Uterus (tissue), 2 donors: ENCODE measurements around the gene BCO1.

Experiments
- POLR2A ChIP-seq, 2 donors: fragments of 450-650 bp; IDR thresholded peaks; one replicate each; pipeline ENCODE4 v1.6.1; 2016; ENCODE audit warnings: antibody characterized with exemption in 2 of 2, mild to moderate bottlenecking in 1 of 2, moderate library complexity in 1 of 2
- TF ChIP-seq, protein P1 (sequence below), 4 experiments: fragments of 200-600 bp in 2 of 4; fragments of 450-650 bp in 2 of 4; sonication (generic) in 2 of 4; IDR thresholded peaks; one replicate each; pipeline ENCODE4 v1.5.1; 2016 to 2019; ENCODE audit warnings: antibody characterized with exemption in 4 of 4, mild to moderate bottlenecking in 2 of 4, moderate library complexity in 1 of 4

DNA sequence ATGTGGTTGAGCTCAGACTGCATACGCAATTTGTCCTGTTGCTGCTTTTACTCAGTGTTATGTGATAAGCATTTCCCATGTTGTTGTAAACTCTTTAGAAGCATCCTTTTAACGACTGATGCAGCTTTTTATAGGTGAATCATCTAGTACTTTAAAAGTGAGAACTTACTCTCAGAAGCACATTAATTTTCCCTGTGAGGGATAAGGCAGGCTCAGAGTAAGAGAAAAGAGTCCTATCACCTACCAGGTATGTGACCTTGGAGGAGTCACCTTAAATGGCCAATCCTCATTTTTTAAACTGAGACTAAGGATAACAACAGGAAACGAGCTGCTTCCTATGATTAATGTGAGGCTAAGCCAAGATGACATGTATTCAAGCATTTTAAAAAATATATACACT, 41.9 kb downstream of the BCO1 start:
- TF ChIP-seq, protein P1, sequence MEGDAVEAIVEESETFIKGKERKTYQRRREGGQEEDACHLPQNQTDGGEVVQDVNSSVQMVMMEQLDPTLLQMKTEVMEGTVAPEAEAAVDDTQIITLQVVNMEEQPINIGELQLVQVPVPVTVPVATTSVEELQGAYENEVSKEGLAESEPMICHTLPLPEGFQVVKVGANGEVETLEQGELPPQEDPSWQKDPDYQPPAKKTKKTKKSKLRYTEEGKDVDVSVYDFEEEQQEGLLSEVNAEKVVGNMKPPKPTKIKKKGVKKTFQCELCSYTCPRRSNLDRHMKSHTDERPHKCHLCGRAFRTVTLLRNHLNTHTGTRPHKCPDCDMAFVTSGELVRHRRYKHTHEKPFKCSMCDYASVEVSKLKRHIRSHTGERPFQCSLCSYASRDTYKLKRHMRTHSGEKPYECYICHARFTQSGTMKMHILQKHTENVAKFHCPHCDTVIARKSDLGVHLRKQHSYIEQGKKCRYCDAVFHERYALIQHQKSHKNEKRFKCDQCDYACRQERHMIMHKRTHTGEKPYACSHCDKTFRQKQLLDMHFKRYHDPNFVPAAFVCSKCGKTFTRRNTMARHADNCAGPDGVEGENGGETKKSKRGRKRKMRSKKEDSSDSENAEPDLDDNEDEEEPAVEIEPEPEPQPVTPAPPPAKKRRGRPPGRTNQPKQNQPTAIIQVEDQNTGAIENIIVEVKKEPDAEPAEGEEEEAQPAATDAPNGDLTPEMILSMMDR (IDR thresholded peaks at IDR 0.05) = no peak
- TF ChIP-seq POLR2A (IDR thresholded peaks at IDR 0.05) = no peak
